Measurements from ENCODE around the gene UPK3BL1. TPM values are rescaled to one million over a fixed set of nuclear protein-coding genes. Genes with fewer than 3 reads are reported as not detected.
"Not testable (repeated sequence)": the region's sequence is repeated elsewhere in the genome, so short reads cannot be mapped to it uniquely, and the experiment has no call there.

UPK3BL1 gene
- total RNA-seq, 2 donors from 2014 or later: 38.5 to 43.4 TPM

DNA sequence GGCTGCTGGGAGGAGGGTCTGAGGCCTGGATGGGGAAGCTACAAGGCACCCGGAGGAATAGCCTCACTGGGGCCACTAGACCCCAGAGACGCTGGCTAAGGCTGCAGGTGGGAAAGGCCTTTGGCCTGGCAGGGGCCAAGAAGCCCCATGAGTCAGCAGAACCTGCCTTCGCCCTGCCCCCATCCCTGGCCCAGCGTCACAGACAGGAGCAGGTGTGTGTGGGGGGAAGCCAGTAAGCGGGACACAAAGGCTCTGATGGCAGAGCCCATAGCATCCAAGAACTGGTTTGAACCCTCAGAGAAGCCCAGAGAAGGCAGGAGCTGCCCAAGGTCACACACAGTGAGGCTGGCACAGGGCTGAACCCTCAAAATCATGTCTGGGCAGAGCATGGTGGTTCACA, 35.7 kb downstream of the UPK3BL1 start:
- not testable (repeated sequence) for ATAC-seq; H3K36me3 Mint-ChIP-seq; H3K9me3 Mint-ChIP-seq; DNase-seq (ENCODE audit: low spot score in 2 of 2); H3K27ac Mint-ChIP-seq

DNA sequence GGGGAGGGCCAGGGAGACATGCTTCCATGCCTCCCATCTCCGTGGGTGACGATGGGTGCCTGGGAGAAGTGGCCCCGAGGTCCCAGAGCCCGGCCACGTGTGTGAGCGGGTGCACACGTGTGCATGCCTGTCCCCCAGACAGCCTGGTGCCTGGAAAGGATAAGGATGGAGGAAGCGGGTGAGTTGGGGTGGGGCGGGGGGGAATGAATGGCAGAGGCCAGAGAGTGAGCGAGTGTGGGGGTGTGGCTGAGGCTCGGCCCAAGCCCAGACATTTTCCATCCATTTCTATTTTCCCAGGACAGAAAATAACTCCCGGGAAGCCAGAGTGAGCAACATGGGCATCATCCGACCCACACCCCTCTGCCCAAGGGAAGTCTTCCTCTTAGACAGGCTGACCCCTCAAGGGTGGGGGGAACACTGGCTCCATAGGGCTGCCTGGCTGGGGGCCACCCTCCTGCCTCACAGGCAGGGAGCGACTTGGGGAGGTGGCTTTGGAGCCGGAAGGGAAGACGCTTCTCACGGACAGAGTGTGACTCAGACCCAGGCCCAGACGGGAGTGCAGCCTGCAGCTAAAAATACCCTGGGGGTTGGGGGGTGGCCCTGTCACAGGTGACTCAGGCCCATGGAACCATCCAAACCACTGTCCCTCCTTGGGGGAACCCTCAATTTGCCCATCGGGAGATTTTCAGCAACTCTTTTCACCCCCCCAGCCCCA, 38.0 kb downstream of the UPK3BL1 start:
- not testable (repeated sequence) for DNase-seq (ENCODE audit: low spot score in 2 of 2); H3K27ac Mint-ChIP-seq; H3K36me3 Mint-ChIP-seq; H3K9me3 Mint-ChIP-seq
- ATAC-seq: peak in 1 of 2 donors; percentile 45

DNA sequence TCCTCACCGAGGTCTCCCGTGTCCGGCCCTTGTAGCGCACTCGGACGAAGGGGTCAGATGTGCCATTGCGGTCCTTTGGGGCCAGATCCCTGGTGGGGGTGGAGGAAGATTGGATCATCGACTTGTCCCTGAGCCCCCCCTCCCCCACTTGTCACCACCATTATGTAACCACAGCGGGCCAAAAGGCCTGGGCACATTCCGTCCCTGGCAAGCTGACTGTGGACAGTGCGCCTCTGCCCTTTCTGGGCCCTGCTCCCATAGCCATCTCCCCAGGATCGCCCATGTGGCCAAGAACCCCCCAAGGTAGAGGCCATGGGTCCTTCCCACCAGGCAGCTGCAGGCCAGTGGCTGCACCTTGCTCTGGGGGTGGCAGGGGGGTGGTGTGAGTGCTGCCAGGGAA, 40.3 kb downstream of the UPK3BL1 start:
- not testable (repeated sequence) for H3K9me3 Mint-ChIP-seq; DNase-seq (ENCODE audit: low spot score in 2 of 2); ATAC-seq; H3K36me3 Mint-ChIP-seq; H3K27ac Mint-ChIP-seq

DNA sequence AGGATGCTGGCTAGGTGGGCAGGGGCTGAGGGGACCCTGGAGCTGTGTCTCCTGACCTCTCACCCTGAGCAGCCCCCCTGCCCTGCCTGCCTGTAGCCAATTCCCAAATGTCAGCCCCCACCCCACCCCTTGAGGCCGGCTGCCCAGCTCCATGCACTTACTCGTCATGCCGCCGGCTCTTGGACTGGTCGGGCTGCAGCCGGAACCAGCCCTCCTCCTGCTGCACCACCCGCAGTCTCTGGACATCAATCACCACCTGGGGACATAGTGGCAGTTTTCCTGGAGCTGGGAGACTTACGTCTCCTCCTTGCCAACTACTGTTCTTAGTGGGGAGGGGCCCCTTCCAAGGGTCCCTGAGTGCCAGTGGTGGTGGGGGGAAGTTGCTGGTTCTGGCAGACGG, 42.9 kb downstream of the UPK3BL1 start:
- H3K9me3 Mint-ChIP-seq; H3K36me3 Mint-ChIP-seq; H3K27ac Mint-ChIP-seq; ATAC-seq; DNase-seq (ENCODE audit: low spot score in 2 of 2): not testable (repeated sequence)

DNA sequence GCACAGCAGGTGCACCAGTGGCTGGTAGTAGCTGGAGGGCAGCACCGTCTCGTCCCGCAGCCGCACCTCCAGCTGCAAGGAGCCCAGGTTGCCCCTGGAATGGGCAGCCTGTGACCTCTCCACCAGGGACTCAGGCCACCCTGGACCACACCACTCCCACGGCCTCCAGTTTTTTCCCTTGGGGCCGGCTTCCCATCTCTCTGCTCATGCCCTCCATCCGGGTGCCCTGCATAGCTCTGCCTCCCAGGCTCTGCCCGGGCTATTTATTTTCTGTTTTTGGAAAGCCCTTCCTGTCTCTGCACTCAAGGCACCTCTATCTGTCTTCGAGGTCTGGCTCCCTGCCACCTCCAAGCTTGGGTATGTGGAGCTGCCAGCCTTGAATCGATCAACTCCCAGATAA, 46.6 kb downstream of the UPK3BL1 start:
- not testable (repeated sequence) for H3K27ac Mint-ChIP-seq, H3K9me3 Mint-ChIP-seq, ATAC-seq, H3K36me3 Mint-ChIP-seq
- DNase-seq (ENCODE audit: low spot score in 2 of 2): peak in 1 of 2 donors; percentile 56

DNA sequence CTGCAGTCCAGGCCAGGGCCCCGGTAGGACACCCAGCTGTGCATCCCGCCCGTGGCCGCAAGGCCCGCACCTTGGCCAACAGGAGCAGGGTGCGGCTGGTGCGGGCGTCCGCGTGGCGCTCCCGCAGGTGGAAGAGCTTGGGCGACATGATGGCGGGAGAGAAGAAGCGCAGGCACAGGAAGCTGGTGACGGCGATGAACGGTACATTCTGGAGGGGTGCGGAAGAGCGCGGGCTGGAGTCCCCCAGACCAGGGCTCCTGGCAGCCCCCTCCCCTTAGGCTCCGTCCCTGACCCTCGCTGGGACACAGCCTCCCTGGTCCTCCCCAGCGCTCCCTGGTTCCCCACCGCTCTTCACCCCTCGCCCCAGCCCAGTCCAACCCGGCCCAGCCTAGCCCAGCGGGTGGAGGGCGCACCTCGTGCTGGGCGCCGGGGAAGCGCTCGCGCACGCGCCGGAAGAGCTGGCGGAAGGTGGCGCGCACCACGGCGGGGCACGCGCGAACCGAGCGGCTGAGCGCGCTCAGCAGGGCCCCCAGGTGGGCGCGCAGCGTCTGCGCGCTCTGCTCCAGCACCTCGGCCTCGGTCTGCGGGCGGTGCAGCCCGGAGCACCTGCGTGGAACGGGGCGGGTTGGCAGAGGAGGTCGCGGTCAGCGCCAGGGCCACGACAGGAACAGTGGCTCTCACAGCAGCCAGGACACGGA, 48.8 kb downstream of the UPK3BL1 start:
- not testable (repeated sequence) for H3K9me3 Mint-ChIP-seq; DNase-seq (ENCODE audit: low spot score in 2 of 2); H3K36me3 Mint-ChIP-seq; H3K27ac Mint-ChIP-seq
- peak; percentile 69 to 74 for ATAC-seq

DNA sequence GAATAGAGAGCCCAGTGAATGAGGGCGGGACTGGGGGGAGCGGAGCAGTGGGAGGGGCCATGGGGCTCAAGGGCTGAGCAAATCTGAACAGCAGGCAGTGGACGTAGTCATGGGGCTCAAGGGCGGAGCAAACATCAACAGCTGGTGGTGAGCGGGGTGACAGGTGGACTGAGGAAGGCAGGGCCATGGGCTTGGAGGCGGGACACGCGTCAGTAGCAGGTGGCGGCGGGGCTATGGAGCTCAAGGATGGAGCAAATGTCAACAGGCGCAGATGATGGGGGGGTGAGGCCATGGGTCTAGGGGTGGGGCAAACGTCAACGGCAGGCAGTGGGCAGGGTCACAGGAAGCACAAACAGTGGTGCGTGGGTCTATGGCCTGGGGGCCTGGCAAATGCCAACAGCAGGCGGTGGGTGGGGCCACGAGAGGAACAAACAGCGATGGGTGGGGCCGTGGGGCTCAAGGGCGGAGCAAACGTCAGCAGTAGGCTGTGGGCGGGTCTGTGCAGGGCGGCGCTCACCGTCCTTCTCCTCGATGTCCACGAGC, 50.0 kb downstream of the UPK3BL1 start:
- not testable (repeated sequence) for H3K9me3 Mint-ChIP-seq, H3K36me3 Mint-ChIP-seq, H3K27ac Mint-ChIP-seq
- ATAC-seq (peak; percentile 67 to 71), DNase-seq (ENCODE audit: low spot score in 2 of 2) (peak in 1 of 2 donors; percentile 64)

DNA sequence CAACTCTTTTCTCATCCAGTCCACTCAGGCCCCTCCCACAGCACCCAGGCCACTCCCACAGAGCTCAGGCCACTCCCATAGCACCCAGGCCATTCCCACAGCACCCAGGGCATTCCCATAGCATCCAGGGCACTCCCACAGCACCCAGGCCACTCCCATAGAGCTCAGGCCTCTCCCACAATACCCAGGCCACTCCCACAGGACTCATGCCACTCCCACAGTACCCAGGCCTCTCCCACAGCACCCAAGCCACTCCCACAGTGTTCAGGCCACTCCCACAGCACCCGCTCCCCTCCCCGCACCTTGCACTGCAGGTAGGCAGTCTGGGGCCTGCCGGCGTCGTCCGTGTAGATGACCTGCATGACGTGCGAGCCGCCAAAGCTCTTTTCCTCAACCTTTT, 52.7 kb downstream of the UPK3BL1 start:
- ATAC-seq: peak; percentile 23 to 71
- not testable (repeated sequence) for DNase-seq (ENCODE audit: low spot score in 2 of 2); H3K27ac Mint-ChIP-seq; H3K36me3 Mint-ChIP-seq; H3K9me3 Mint-ChIP-seq

Other genes starting within 250 kb of the UPK3BL1 start
- 10 to 100 TPM; 22.9 to 42.3 TPM for gene PRKRIP1, start 246.4 kb downstream of the UPK3BL1 start, total RNA-seq
- 10 to 100 TPM; 25.8 to 26.7 TPM for gene ORAI2, start 209.2 kb downstream of the UPK3BL1 start, total RNA-seq
- gene ALKBH4, start 177.9 kb downstream of the UPK3BL1 start, total RNA-seq: 1 to 10 TPM; 8.2 to 9.3 TPM
- 10 to 100 TPM; 11.6 to 12.5 TPM for gene LRWD1, start 177.8 kb downstream of the UPK3BL1 start, total RNA-seq
- gene POLR2J, start 163.9 kb downstream of the UPK3BL1 start, total RNA-seq: 10 to 100 TPM; 56.9 to 79.6 TPM
- gene RASA4B, start 125.0 kb downstream of the UPK3BL1 start, total RNA-seq: 10 to 100 TPM; 21.8 to 23.9 TPM
- gene UPK3BL2, start 99.1 kb downstream of the UPK3BL1 start, total RNA-seq: 10 to 100 TPM; 23.3 to 26.0 TPM
- gene SPDYE2, start 91.6 kb downstream of the UPK3BL1 start, total RNA-seq: not detected
- gene POLR2J3, start 70.2 kb downstream of the UPK3BL1 start, total RNA-seq: 10 to 100 TPM; 68.5 to 69.1 TPM
- gene RASA4, start 26.0 kb downstream of the UPK3BL1 start, total RNA-seq: 10 to 100 TPM; 47.8 to 79.4 TPM
- gene SPDYE2B, start 7.5 kb upstream of the UPK3BL1 start, total RNA-seq: not detected
- gene POLR2J2, start 28.9 kb upstream of the UPK3BL1 start, total RNA-seq: 10 to 100 TPM; 18.1 to 20.9 TPM
- 1 to 10 TPM; 5.7 to 9.2 TPM for gene FAM185A, start 106.2 kb upstream of the UPK3BL1 start, total RNA-seq

Measured in activated naive CD4-positive, alpha-beta T cell treated with anti-CD3 and anti-CD28 coated beads, Interleukin-2, amount 50 U/mL, for 72 hours (primary cell).